A549 (cell line): Measurements from ENCODE around the gene PTEN.

Experiments
- CEBPB ChIP-seq, 2 experiments: fragments of >200 bp in 1 of 2; sonication (Bioruptor Twin) in 1 of 2; formaldehyde crosslinking in 1 of 2; IDR thresholded peaks; 2 replicates each; pipeline ENCODE4 v1.6.1; 2012 to 2016
- CTCF ChIP-seq: fragments of >200 bp; sonication (Bioruptor Twin); formaldehyde crosslinking; IDR thresholded peaks from 3 replicates; pipeline ENCODE4 v1.5.1; 2016
- E2F6 ChIP-seq: IDR thresholded peaks from 2 replicates; pipeline ENCODE4 v1.6.1; 2012; ENCODE audit warnings: low read depth, borderline replicate concordance
- ELK1 ChIP-seq: fragments of 150-350 bp; IDR thresholded peaks from 2 replicates; pipeline ENCODE4 v1.6.1; 2014; ENCODE audit warnings: low read depth, mild to moderate bottlenecking, low read length
- EP300 ChIP-seq, 2 experiments: fragments of >200 bp; sonication (Bioruptor Twin); formaldehyde crosslinking; IDR thresholded peaks; 2 replicates in 1 of 2; 3 replicates in 1 of 2; pipeline ENCODE4 v1.6.1; 2016 to 2017
- HDAC2 ChIP-seq: fragments of 200-600 bp; sonication (generic); IDR thresholded peaks from 2 replicates; pipeline ENCODE4 v1.6.1; 2016
- HMGXB4 ChIP-seq: fragments of 250-450 bp; sonication (Bioruptor Pico); IDR thresholded peaks from 2 replicates; pipeline ENCODE4 v1.5.0; 2021; ENCODE audit warnings: mild to moderate bottlenecking, moderate library complexity, borderline replicate concordance
- JUN ChIP-seq, 2 experiments: fragments of >200 bp; sonication (Bioruptor Twin); formaldehyde crosslinking; IDR thresholded peaks; 2 replicates in 1 of 2; 3 replicates in 1 of 2; pipeline ENCODE4 v1.6.1; 2016 to 2017
- MAX ChIP-seq: IDR thresholded peaks from 2 replicates; pipeline ENCODE4 v1.6.1; 2012
- POLR2A ChIP-seq: IDR thresholded peaks from 2 replicates; pipeline ENCODE4 v1.6.1; 2012; ENCODE audit warnings: mild to moderate bottlenecking, low read length
- RAD21 ChIP-seq, 2 experiments: fragments of >200 bp in 1 of 2; sonication (Bioruptor Twin) in 1 of 2; formaldehyde crosslinking in 1 of 2; IDR thresholded peaks in 1 of 2; conservative IDR thresholded peaks in 1 of 2; 2 replicates in 1 of 2; 3 replicates in 1 of 2; pipeline ENCODE4 v1.6.1; 2012 to 2018; ENCODE audit warnings: inconsistent platforms in 1 of 2
- RCOR1 ChIP-seq: fragments of 150-350 bp; IDR thresholded peaks from 2 replicates; pipeline ENCODE4 v1.6.1; 2014; ENCODE audit warnings: antibody characterized with exemption, low read length, low read depth
- REST ChIP-seq: fragments of 200-600 bp; sonication (generic); IDR thresholded peaks from 2 replicates; pipeline ENCODE4 v1.6.1; 2016; ENCODE audit warnings: antibody characterized with exemption, mild to moderate bottlenecking, moderate library complexity
- SMC3 ChIP-seq: fragments of >200 bp; sonication (Bioruptor Twin); formaldehyde crosslinking; IDR thresholded peaks from 3 replicates; pipeline ENCODE4 v1.6.1; 2018; ENCODE audit warnings: inconsistent platforms

- TF ChIP-seq CEBPB (IDR thresholded peaks at IDR 0.05) (no peak), EP300 (IDR thresholded peaks at IDR 0.05) (no peak), CTCF (no peak), E2F6 (no peak), REST (no peak), RAD21 (conservative IDR thresholded peaks at IDR 0.05 in 1 of 2, IDR thresholded peaks at IDR 0.05 in 1 of 2) (no peak), POLR2A (no peak), MAX (no peak), SMC3 (no peak), JUN (IDR thresholded peaks at IDR 0.05) (no peak), HMGXB4 (no peak), HDAC2 (no peak), ELK1 (no peak), RCOR1 (no peak)
These were observed 46.4 kb upstream of the PTEN start for GRCh38 chr10:87816898-87817608.
